Measurements from ENCODE around the gene FBXO47.
"Not testable (repeated sequence)": the region's sequence is repeated elsewhere in the genome, so short reads cannot be mapped to it uniquely, and the experiment has no call there.

FBXO47 gene

DNA sequence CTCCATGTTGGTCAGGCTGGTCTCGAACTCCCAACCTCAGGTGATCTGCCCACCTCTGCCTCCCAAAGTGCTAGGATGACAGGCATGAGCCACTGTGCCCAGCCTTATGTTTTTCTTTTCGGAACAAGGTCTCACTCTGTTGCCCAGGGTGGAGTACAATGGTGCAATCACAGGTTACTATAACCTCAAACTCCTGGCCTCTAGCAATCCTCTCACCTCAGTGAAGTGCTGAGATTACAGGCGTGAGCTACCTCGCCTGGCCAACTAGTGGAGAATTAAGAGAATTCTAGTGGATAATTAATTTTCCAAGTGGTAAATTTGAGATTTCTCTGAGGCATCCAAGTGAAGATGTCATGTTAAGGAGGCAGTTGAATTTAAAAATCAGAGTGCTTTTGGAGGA is 2.9 kb upstream of the FBXO47 start:
- Histone ChIP-seq H3K27ac (ENCODE audit: low read depth, low read length) (no peak overlapping the region), H3K27me3 (ENCODE audit: control insufficient read depth, insufficient read depth, low read length) (no peaks in the 10 kb centered on the region), H3K9ac (ENCODE audit: low read length) (no peak overlapping the region), H3K36me3 (ENCODE audit: control insufficient read depth, insufficient read depth, low read length) (no peaks in the 10 kb centered on the region), H3K4me1 (ENCODE audit: control insufficient read depth, insufficient read depth, low read length) (no peaks in the 10 kb centered on the region), H3K4me3 (ENCODE audit: low read length) (no peak overlapping the region)

DNA sequence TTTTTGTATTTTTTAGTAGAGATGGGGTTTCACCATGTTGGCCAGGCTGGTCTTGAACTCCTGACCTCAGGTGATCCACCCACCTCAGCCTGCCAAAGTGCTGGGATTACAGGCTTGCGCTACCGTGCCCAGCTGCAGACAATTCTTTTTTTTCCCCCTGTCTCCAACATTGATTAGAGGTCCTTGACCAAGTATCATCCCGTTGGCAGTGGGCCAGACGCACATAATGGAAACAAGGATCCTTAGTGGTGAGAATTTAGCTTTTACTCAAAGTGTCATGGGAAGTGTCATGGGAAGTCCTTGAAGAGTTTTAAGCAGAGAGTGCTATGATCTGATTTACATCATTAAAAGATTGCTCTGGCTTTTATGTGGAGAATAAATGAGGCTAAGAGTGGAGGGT is 2.1 kb upstream of the FBXO47 start:
- Histone ChIP-seq H3K27ac (ENCODE audit: low read depth, low read length) (no peak overlapping the region), H3K9ac (ENCODE audit: low read length) (no peak overlapping the region), H3K4me3 (ENCODE audit: low read length) (no peak overlapping the region), H3K36me3 (ENCODE audit: control insufficient read depth, insufficient read depth, low read length) (no peaks in the 10 kb centered on the region), H3K4me1 (ENCODE audit: control insufficient read depth, insufficient read depth, low read length) (no peaks in the 10 kb centered on the region), H3K27me3 (ENCODE audit: control insufficient read depth, insufficient read depth, low read length) (no peaks in the 10 kb centered on the region)

DNA sequence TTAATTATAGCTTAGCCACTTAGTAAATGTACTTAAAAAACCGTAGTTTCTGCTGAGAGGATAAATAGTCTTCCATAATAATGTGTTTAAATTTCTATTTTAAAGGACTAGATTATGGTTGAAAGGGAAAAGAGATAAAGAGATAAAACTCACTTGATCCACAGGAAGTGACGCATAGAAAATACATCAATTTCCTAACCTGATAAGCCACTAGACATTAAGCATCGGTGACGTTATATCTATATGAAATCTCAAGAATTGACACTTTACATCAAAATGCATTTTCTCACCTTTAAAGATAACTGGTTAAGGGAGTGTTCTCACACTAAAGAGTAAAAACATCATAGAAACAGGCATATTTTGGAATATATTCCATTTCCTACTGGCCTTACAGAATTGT is 5.8 kb downstream of the FBXO47 start:
- Histone ChIP-seq H3K27me3 (ENCODE audit: control insufficient read depth, insufficient read depth, low read length) (no peaks in the 10 kb centered on the region), H3K9ac (ENCODE audit: low read length) (no peak overlapping the region), H3K4me3 (ENCODE audit: low read length) (no peak overlapping the region), H3K36me3 (ENCODE audit: control insufficient read depth, insufficient read depth, low read length) (no peaks in the 10 kb centered on the region), H3K27ac (ENCODE audit: low read depth, low read length) (no peak overlapping the region), H3K4me1 (ENCODE audit: control insufficient read depth, insufficient read depth, low read length) (no peaks in the 10 kb centered on the region)

DNA sequence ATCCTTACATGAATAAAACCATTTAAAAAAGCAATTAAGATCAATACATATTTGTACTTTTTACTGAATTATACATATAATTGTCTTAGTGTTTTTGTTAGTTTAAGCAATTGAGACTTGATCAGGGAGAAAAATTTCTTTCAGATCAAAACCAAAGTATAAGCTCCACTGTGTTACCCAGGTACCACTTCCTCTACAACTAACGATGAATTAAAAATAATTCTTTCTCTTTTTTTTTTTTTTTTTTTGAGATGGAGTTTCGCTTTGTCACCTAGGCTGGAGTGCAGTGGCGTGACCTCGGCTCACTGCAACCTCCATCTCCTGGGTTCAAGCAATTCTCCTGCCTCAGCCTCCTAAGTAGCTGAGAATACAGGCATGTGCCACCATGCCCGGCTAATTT is 6.8 kb downstream of the FBXO47 start:
- Histone ChIP-seq H3K9ac (ENCODE audit: low read length) (no peak overlapping the region), H3K4me3 (ENCODE audit: low read length) (no peak overlapping the region), H3K27ac (ENCODE audit: low read depth, low read length) (no peak overlapping the region), H3K4me1 (ENCODE audit: control insufficient read depth, insufficient read depth, low read length) (no peaks in the 10 kb centered on the region), H3K27me3 (ENCODE audit: control insufficient read depth, insufficient read depth, low read length) (no peaks in the 10 kb centered on the region), H3K36me3 (ENCODE audit: control insufficient read depth, insufficient read depth, low read length) (no peaks in the 10 kb centered on the region)

DNA sequence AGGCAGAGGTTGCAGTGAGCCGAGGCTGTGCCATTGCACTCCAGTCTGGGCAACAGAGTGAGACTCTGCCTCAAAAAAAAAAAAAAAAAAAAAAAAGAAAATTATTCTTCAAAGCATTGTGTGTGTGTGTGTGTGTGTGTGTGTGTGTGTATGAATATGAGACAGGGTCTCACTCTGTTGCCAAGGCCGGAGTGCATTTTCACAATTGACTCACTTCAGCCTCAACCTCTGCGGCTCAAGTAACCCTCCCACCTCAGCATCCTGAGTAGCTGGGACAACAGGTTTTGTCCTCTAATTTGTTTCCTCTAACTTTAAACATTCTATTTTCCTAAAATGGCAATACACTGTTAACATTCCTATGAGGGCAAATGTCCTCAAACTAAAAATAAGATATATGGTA is 7.7 kb downstream of the FBXO47 start:
- Histone ChIP-seq H3K4me1 (ENCODE audit: control insufficient read depth, insufficient read depth, low read length) (no peaks in the 10 kb centered on the region), H3K27ac (ENCODE audit: low read depth, low read length) (no peak overlapping the region), H3K36me3 (ENCODE audit: control insufficient read depth, insufficient read depth, low read length) (no peaks in the 10 kb centered on the region), H3K27me3 (ENCODE audit: control insufficient read depth, insufficient read depth, low read length) (no peaks in the 10 kb centered on the region), H3K9ac (ENCODE audit: low read length) (no peak overlapping the region), H3K4me3 (ENCODE audit: low read length) (no peak overlapping the region)

DNA sequence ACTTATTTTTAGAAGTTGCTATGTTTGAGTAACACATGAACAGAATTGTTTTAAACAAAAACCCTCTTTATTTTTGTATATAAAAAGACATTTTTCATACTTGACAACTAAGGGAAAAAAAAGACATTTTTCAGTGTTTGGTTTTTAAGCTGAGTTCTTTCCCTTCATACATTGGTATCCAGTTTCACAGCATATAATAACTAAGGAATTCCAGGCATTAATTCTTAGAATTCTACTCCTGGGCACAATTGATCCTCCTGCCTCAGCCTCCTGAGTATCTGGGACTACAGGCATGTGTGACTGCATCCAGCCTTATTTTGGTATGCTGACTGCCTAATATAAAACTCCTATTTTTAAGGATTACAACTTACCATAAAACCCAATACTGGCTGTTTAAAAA is 8.4 kb downstream of the FBXO47 start:
- Histone ChIP-seq H3K4me3 (ENCODE audit: low read length) (no peak overlapping the region), H3K27me3 (ENCODE audit: control insufficient read depth, insufficient read depth, low read length) (no peaks in the 10 kb centered on the region), H3K4me1 (ENCODE audit: control insufficient read depth, insufficient read depth, low read length) (no peaks in the 10 kb centered on the region), H3K27ac (ENCODE audit: low read depth, low read length) (no peak overlapping the region), H3K36me3 (ENCODE audit: control insufficient read depth, insufficient read depth, low read length) (no peaks in the 10 kb centered on the region), H3K9ac (ENCODE audit: low read length) (no peak overlapping the region)

DNA sequence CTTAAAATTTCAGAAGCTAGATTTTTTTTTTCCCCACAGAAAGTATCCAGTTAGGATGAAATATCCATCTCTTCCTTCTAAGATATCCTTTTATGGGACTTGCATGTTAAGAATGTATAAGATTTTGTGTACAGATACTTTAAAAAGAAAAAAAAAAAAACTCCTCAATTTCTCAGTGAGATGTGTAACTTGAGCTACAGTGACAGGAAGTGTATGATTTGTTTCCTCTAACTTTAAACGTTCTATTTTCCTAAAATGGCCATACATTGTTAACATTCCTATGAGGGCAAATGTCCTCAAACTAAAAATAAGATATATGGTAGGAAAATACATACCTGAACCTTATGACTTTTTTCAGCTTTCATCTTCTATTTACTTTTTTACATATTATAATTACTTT is 8.9 kb downstream of the FBXO47 start:
- no peaks in the 10 kb centered on the region for H3K4me1 ChIP-seq (ENCODE audit: control insufficient read depth, insufficient read depth, low read length)
- H3K9ac ChIP-seq (ENCODE audit: low read length), result no peak overlapping the region
- H3K27me3 ChIP-seq (ENCODE audit: control insufficient read depth, insufficient read depth, low read length), result no peaks in the 10 kb centered on the region
- no peak overlapping the region for H3K27ac ChIP-seq (ENCODE audit: low read depth, low read length)
- H3K4me3 ChIP-seq (ENCODE audit: low read length), result no peak overlapping the region
- H3K36me3 ChIP-seq (ENCODE audit: control insufficient read depth, insufficient read depth, low read length), result no peaks in the 10 kb centered on the region

- H3K4me1 ChIP-seq (ENCODE audit: control insufficient read depth, insufficient read depth, low read length); H3K9ac ChIP-seq (ENCODE audit: low read length); H3K4me3 ChIP-seq (ENCODE audit: low read length); H3K27me3 ChIP-seq (ENCODE audit: control insufficient read depth, insufficient read depth, low read length); H3K36me3 ChIP-seq (ENCODE audit: control insufficient read depth, insufficient read depth, low read length); H3K27ac ChIP-seq (ENCODE audit: low read depth, low read length): not testable (repeated sequence)
Measured at GRCh38 chr17:38953800-38954199, 13.4 kb downstream of the FBXO47 start.

DNA sequence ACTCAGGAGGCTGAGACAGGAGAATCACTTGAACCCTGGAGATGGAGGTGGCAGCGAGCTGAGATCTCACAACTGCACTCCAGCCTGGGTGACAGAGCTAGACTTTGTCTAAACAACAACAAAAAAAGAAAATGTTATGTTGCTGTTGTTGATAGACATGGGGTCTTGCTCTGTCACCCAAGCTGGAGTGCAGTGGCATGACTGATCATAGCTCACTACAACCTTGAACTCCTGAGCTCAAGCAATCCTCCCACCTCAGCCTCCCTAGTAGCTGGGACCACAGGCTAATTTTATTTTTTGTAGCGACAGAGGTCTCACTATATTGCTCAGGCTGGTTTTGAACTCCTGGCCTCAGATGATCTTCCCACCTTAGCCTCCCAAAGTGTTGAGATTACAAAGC is 20.0 kb downstream of the FBXO47 start:
- no peaks in the 10 kb centered on the region for H3K27me3 ChIP-seq (ENCODE audit: control insufficient read depth, insufficient read depth, low read length)
- H3K4me1 ChIP-seq (ENCODE audit: control insufficient read depth, insufficient read depth, low read length), result peaks cover 2% of the 10 kb centered on the region
- no peak overlapping the region for H3K27ac ChIP-seq (ENCODE audit: low read depth, low read length)
- no peaks in the 10 kb centered on the region for H3K36me3 ChIP-seq (ENCODE audit: control insufficient read depth, insufficient read depth, low read length)
- no peak overlapping the region for H3K9ac ChIP-seq (ENCODE audit: low read length)
- H3K4me3 ChIP-seq (ENCODE audit: low read length), result no peak overlapping the region

- H3K4me3 ChIP-seq (ENCODE audit: low read length), result no peak overlapping the region
- no peak overlapping the region for H3K27ac ChIP-seq (ENCODE audit: low read depth, low read length)
- H3K36me3 ChIP-seq (ENCODE audit: control insufficient read depth, insufficient read depth, low read length), result no peaks in the 10 kb centered on the region
- H3K27me3 ChIP-seq (ENCODE audit: control insufficient read depth, insufficient read depth, low read length), result no peaks in the 10 kb centered on the region
- H3K9ac ChIP-seq (ENCODE audit: low read length), result no peak overlapping the region
- H3K4me1 ChIP-seq (ENCODE audit: control insufficient read depth, insufficient read depth, low read length), result peaks cover 2% of the 10 kb centered on the region
Measured at GRCh38 chr17:38943607-38944006, 23.6 kb downstream of the FBXO47 start.

DNA sequence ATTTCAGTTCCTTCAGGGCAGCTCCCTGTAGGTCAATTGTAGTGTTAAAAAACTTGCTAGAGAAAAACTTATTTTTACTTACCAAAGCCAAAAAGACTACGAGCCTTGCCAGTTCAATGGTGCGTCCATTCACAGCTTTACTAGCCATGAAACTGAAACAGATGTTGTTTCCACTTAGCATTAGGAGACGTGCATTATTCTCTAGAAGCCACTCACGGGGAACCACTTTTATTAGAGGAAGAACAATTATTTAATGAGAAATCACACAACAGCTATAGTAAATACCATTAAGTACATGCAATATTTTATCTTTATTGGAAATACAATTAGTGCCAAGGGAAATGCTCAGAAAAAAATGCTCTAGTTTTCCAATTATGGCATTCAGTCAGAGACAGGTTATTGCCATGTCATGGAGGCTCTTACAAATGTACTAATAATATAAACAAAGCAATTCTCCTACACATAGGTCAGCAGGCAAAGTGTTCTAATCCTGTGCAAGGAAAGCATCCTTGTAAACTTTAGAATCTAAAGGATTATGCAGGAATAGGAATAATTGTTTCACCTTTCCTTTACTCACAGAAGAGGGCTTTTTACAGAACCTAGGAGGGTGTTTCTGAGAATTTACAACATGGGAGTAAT is 24.4 kb downstream of the FBXO47 start:
- no peak overlapping the region for H3K27ac ChIP-seq (ENCODE audit: low read depth, low read length)
- H3K4me3 ChIP-seq (ENCODE audit: low read length), result no peak overlapping the region
- no peaks in the 10 kb centered on the region for H3K27me3 ChIP-seq (ENCODE audit: control insufficient read depth, insufficient read depth, low read length)
- H3K9ac ChIP-seq (ENCODE audit: low read length), result no peak overlapping the region
- no peaks in the 10 kb centered on the region for H3K36me3 ChIP-seq (ENCODE audit: control insufficient read depth, insufficient read depth, low read length)
- H3K4me1 ChIP-seq (ENCODE audit: control insufficient read depth, insufficient read depth, low read length), result peaks cover 2% of the 10 kb centered on the region

DNA sequence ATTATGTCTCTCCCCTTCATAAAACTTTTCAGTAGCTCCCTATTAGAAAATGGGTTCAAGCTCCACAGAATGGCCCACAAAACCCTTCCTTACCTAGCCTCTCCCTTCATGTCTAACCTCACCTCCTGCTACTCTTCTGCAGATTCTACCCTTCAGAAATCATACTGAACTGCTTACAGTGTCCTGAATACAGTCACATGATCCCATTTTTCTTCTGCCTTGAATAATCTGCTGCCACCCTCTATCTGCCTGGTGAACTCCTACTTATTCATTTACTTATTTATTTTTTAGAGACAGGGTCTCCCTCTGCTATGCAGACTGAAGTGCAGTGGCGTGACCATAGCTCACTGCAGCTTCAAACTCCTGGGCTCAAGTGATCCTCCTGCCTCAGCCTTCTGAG is 26.8 kb downstream of the FBXO47 start:
- Histone ChIP-seq H3K36me3 (ENCODE audit: control insufficient read depth, insufficient read depth, low read length) (no peaks in the 10 kb centered on the region), H3K9ac (ENCODE audit: low read length) (no peak overlapping the region), H3K27ac (ENCODE audit: low read depth, low read length) (no peak overlapping the region), H3K4me3 (ENCODE audit: low read length) (no peak overlapping the region), H3K4me1 (ENCODE audit: control insufficient read depth, insufficient read depth, low read length) (peaks cover 2% of the 10 kb centered on the region), H3K27me3 (ENCODE audit: control insufficient read depth, insufficient read depth, low read length) (no peaks in the 10 kb centered on the region)

GRCh38 chr17:38939987-38940386 is 27.2 kb downstream of the FBXO47 start:
- Histone ChIP-seq H3K27ac (ENCODE audit: low read depth, low read length) (no peak overlapping the region), H3K27me3 (ENCODE audit: control insufficient read depth, insufficient read depth, low read length) (no peaks in the 10 kb centered on the region), H3K9ac (ENCODE audit: low read length) (no peak overlapping the region), H3K36me3 (ENCODE audit: control insufficient read depth, insufficient read depth, low read length) (no peaks in the 10 kb centered on the region), H3K4me1 (ENCODE audit: control insufficient read depth, insufficient read depth, low read length) (peaks cover 2% of the 10 kb centered on the region), H3K4me3 (ENCODE audit: low read length) (no peak overlapping the region)

All from rectal smooth muscle tissue (tissue), 1 donor.